CD4-positive, alpha-beta T cell treated with Interleukin-21 for 1 hour (primary cell): ENCODE data around the gene RABGAP1L.
"Not testable (repeated sequence)": the region's sequence is repeated elsewhere in the genome, so short reads cannot be mapped to it uniquely, and the experiment has no call there.

Experiments used
- DNase-seq: peaks from one replicate; pipeline ENCODE4 v3.0.0-alpha.2; 2020

Gene RABGAP1L

DNA sequence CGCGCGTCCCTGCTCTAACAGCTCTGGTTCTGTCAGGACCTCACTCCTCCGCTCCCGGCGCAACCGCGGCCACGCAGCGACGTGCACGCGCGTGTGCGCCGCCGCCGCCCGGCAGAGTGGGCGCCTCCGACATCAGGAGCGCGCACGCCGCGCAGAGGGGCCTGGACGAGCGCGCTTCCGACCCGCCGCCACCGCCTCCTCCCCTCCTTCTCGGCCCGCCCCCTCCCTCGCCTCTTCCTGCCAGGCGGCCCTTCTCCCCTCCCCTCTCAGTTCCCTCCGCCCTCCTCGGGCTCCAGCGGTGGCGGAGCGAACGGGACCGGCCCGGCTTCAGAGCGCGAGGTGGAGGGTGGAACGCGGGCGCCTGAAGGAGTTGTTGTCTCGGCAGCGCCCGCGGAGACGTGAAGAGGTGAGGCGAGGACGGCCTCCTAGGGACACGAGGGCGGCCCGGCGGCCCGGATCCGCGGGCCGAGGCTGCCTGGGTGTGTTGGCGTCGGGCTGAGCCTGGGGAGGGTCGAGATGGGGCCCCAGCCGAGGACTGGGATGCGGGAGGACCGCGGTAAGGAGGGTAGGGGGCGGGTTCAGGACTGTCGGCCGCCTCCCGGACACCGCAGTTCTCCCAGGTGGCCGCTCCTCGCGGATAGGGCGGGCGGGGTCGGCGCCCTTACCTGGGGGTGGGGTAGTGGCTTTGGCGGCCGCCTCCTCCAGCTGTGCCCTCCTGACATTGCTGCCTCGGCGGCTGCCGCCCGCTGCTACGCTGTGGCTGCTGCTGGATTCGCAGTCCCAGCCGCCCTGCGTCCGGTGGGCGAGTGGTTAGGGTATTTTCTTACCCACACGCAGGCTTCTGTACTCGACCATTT is at the start of gene RABGAP1L:
Gene RABGAP1L, plus strand, starts transcription at position 269 of the 857 bp plus-strand sequence.
- peak; percentile 94 for DNase-seq

DNA sequence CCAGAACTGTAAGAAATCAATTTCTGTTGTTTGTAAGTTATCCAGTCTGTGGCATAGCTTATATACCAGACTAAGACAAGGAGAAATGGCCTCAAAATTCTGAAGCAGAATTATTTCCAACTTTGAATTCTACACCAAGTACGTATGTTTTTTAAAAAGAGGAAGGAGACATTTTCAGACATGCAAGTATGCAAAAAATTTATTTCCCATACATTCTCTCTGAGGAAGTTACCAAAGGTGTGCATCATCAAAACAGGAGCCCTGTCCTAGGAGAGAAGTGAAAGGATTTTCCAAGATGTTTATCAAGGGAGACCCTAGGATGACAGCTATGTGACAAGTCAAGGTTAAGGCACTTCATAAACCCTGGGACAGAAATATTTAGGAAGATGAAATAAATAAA is 49.3 kb upstream of the RABGAP1L start:
- DNase-seq, result no peak

DNA sequence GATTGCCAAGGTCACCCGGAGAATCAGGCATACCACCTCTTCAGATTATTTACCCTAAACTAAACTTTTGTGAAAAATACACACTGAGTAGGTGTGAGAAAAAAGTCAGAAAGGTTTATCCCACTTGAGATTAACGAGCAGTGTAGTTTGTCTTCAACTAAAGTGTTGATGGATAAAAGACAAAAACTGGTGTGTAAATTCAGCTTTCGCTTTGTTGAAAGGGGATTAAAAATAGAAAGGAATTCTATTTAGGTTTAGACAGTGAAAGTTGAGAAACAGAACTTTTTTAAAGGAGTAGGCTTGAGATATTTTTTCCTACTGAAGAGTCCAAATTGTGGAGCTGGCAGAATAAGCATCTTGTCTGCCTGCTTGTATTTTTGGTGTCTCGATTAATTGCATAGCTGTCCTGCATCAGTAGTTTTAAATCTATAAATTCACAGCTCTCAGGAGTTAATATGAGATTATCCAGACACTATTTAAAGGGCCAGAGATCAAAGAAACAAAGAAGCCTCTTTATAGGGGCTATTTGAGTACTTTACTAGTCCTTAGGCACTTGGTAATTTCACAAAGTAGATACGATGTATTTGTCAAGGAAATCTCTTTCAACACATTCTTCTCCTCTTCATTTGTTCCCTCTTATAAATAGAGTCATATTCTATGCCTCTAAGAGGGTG is 46.7 kb upstream of the RABGAP1L start:
- DNase-seq, result no peak

DNA sequence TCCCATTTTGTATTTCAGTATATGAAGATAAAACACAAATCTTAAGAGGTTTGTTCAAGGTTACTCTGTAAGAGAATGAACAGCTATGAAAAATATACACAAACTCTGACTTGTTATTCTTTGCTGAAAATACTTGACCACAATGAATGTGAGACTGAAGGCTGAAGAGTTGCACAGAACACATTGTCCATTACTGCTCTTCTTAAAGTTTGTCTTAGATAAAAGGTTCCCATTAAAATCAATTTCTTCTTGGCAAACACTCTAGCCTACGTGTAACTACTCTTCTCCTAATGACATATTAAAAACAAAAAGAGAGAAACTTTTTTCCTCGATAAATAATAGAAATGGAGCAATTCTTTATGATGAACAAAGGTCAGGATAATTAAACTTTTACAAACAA is 45.2 kb upstream of the RABGAP1L start:
- DNase-seq, result no peak

DNA sequence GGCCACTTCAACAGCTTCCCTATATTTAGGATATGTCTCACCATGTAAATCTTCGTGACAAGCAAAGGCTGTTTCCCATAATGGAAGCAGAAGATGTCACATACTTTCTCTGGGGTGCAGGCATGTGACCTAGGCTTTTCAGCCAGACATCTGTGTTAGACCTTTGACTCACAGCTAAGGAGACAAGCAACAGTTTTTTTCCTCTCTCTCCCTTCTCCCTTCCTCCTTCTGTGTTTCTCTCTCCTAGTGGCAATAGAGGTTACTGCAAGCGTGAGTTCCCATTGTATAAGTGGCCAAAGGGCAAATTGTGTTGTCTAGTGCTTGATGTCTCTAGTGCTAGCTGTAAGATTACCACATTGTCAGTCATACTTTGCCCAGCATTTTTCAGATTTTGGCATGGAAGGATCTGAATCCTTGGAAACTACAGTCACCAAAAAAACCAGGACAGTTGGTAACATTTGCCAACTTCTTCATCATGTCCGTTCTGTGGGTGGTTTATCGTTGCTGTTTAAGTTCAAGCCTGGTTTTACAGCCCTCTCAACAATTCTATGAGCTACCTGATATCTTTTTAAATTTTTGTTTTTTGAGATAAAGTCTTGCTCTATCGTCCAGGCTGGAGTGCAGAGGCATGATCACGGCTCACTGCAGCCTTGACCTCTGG is 44.4 kb upstream of the RABGAP1L start:
- DNase-seq, result peak; percentile 55

DNA sequence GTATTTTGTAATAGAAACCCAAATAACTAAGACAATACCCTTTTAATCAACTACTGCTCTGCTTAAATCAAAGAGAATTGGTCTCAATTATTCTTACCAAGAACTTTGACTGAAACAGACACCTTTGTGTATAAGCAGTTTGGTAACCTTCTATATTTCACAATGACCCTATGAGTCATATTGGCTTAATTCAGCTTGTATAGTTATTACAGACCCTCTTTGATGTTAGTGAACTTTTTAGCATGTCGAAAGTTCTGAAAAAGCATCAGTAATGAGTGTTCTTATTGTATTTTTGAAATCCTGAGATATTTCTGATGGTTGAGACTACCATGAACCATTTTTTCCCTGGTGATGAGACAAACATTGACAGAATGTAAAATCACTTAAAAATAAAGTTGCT is 43.3 kb upstream of the RABGAP1L start:
- DNase-seq, result no peak

DNA sequence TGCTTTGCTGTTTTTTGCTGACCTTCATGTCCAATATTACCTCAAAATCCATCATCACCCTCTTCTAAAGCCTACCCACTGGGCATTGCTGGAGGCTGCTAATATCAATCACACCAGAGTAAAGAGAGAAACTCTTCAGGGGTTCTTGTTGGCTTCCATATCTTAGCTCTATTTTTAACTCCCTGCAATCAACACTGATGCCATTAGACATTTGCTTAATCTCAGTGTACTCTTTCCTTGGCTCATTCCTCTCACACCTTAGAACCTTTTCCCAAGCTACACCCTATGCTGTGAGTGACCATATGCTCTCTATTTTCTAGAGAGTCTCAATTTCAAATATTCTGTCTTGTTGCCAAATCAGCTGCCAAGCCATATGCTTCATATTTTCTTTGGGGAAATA is 40.6 kb upstream of the RABGAP1L start:
- no peak for DNase-seq

DNA sequence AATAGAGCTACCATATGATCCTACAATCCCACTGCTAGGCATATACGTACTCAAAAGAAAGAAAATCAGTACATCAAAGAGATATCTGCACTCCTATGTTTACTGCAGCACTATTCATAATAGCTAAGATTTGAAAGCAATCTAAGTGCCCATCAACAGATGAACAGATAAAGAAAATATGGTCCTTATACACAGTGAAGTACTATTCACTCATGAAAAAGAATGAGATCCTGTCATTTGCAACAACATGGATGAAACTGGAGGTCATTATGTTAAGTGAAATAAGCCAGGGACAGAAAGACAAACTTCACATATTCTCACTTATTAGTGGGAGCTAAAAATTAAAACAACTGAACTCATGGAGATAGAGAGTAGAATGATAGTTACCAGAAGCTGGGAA is 37.0 kb upstream of the RABGAP1L start:
- not testable (repeated sequence) for DNase-seq

DNA sequence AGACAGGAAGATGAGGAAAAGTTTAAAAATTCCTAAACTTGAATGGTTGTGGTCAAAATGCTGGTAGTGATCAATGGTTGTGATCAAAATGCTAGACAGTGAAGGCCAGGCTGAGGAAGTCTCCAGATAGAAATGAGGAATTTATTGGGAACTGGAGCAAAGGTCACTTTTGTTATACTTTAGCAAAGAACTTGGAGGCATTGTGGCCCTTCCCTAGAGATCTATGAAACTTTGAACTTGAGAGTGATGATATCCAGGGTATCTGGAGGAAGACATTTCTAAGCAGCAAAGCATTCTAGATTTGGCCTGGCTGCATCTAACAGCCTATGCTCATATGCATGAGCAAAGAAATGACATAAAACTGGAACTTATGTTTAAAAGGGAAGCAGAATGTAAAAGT is 35.5 kb upstream of the RABGAP1L start:
- DNase-seq, result no peak

DNA sequence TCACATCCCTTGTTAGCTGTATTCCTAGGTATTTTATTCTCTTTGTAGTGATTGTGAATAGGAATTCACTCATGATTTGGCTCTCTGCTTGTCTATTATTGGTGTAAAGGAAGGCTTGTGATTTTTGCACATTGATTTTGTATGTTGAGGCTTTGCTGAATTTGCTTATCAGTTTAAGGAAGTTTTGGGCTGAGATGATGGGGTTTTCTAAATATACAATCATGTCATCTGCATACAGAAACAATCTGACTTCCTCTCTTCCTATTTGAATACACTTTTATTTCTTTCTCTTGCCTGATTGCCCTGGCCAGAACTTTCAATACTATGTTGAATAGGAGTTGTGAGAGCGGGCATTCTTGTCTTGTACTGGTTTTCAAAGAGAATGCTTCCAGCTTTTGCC is 32.1 kb upstream of the RABGAP1L start:
- not testable (repeated sequence) for DNase-seq

DNA sequence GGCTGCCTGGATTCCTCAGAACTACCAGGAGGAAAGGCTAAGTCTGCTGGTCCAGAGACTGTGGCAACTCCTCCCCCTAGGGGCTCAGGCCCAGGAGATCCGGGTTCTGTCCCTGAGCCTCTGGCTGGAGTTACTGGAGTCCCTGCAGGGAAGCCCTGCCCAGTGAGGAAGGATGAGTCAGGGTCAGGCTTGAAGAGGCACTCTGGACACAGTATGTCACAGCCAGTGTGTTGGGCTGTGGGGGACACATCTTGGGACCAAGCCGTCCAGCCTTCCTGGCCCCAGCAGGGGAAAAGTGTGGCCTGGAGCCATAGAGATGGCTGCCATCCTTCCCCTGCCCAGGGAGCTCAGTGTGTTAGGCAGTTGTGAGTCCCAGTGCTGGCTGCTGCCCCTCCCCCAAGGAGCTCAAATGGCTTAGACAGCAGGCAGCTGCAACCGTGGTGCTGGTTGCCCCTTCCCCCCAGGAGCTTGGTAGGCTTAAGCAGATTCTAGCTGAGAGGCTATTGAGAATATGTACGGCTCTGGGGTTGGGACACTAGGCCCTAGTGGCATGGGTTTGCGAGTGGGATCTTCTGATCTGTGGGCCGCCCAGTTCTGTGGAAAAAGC is 28.2 kb upstream of the RABGAP1L start:
- DNase-seq, result no peak

DNA sequence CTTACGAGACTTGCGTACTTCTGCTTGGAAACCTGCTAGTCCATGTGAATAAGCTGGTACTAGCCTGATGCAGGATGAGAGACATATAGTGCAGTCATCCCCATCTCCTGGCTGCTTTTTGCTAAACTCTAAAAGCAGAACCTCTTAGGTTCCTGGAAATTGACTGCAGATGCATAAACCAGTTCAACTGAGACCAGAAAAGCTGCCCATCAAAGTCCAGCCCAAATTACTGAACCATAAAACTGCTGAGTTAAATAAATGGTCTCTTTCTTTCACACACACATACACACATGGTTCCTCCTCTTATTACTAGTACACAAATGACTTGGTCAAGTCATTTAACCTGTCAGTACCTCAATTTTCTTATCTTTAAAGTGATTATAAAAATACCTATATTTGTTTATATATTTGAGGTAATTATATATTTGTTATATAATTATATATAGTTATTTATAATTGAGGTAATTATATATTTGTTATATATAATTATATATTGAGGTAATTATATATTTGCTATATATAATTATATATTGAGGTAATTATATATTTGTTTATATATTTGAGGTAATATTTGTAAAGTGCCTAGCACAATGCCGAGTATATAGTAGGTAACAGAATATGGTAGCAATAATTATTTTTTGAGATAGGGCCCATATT is 25.2 kb upstream of the RABGAP1L start:
- DNase-seq, result no peak

DNA sequence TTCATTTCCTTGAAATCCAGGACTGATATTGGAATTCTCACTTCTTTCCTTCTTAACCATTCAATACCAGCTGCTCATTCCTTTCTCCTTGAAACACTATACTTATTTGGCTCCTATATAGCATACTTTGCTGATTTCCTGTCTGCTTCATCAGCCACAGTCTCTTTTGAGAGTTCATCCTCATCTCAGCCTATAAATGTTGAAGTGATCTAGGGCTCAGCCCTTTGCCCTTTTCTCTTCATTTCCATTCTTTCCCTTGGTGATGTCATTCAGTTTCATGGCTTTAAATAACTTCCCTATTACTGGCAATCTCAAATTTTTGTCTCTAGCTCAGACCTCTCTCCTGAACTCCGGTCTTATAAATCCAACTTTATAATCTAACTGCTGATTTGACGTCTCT is 24.1 kb upstream of the RABGAP1L start:
- DNase-seq, result no peak

DNA sequence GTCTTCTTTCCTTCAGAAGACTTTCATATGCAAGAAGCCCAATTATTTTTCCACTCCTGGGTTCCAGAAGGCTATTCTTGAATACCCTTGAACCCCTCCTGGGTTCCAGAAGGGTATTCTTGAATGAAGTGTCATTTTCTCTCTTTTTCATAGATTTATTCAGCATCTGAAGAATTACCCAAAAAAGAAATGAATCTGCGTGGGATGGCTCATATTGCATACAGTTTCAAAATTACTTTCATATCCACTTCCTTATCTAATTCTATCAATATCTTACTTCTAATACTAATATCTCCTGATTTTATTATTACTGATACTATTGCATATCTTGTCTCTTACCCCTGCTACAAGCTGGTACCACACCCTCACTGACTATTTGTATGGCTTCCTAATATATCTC is 22.6 kb upstream of the RABGAP1L start:
- DNase-seq, result no peak

DNA sequence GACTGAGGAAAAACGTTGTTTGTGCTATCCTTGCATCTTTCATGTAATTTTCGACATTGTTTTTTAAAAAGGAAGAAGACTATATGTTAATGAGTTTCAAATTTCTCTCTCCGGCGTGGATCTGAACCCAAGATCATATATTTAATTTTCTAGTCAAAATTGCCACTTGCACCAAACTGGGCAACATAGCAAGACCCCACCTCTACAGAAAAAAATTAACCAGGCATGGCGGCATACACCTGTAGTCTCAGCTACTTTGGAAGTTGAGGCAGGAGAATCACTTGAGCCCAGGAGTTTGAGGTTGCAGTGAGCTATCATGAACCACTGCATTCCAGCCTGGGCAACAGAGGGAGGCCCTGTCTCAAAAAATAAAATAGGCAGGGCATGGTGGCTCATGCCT is 16.5 kb upstream of the RABGAP1L start:
- DNase-seq, result no peak

DNA sequence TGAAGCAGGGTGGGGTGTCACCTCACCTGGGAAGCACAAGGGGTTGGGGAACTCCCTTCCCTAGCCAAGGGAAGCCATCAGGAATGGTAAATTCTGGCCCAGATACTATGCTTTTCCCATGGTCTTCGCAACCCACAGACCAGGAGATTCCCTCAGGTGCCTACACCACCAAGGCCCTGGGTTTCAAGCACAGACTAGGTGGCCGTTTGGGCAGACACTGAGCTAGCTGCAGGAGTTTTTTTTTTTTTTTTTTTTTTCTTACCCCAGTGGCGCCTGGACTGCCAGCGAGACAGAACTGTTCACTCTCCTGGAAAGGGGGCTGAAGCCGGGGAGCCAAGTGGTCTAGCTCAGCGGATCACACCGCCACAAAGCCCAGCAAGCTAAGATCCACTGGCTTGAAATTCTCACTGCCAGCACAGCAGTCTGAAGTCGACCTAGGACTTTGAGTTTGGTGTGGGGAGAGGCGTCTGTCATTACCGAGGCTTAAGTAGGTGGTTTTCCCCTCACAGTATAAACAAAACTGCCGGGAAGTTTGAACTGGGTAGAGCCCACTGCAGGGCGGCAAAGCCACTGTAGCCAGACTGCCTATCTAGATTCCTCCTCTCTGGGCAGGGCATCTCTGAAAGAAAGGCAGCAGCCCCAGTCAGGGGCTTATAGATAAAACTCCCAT is 15.5 kb upstream of the RABGAP1L start:
- not testable (repeated sequence) for DNase-seq

DNA sequence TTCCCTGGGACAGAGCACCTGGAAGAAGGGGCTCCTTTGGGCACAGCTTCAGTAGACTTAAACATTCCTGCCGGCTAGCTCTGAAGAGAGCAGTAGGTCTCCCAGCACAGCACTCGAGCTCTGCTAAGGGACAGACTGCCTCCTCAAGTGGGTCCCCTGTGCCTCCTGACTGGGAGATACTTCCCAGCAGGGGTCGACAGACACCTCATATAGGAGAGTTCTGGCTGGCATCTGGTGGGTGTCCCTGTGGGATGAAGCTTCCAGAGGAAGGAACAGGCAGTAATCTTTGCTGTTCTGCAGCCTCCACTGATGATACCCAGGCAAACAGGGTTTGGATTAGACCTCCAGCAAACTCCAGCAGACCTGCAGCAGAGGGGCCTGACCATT is 14.9 kb upstream of the RABGAP1L start:
- not testable (repeated sequence) for DNase-seq

DNA sequence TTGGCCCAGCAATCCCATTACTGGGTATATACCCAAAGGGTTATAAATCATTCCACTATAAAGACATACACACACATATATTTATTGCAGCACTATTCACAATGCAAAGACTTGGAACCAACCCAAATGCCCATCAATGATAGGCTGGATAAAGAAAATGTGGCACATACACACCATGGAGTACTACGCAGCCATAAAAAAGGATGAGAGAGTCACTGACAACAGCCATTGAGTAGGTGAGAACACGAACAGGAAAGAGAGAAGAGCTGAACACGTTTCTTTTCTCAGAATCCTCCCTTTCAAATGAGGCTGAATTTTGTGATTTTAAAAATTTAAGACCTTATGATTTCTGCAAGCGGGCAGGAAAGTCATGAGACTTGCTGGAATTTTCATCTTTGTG is 10.1 kb upstream of the RABGAP1L start:
- no peak for DNase-seq

DNA sequence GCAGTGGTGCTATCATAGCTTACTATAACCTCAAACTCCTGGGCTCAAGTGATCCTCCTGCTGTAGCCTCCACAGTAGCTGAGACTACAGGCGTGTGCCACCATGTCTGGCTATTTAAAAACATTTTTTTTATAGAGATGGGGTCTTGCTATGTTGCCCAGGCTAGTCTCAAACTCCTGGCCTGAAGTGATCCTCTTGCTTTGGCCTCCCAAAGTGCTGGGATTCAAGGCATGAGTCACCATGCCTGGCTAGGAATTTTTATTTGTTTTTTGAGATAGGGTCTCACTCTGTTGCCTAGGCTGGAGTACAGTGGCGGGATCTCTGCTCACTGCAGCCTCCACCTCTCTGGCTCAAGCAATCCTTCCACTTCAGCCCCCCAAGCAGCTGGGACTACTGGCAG is 8.8 kb upstream of the RABGAP1L start:
- DNase-seq, result no peak

DNA sequence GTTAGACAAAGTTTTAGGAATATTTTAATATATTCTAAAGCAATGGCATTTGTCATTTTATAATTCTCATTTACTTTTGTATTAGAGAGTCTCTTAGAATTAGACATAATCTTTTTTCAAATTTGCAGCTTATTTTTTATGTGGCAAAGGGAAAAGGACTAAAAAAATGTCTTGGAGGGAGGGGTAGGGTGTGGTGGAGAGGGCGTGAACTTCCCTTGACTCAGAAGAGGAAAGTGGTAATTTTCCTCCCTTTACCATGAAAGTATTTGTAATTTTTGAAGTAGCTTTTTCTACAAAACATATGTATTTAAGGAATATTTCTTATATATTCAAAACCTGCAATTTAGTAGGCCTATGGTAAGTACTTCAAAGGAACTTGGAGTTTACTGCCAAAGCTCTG is 6.9 kb upstream of the RABGAP1L start:
- DNase-seq, result no peak

DNA sequence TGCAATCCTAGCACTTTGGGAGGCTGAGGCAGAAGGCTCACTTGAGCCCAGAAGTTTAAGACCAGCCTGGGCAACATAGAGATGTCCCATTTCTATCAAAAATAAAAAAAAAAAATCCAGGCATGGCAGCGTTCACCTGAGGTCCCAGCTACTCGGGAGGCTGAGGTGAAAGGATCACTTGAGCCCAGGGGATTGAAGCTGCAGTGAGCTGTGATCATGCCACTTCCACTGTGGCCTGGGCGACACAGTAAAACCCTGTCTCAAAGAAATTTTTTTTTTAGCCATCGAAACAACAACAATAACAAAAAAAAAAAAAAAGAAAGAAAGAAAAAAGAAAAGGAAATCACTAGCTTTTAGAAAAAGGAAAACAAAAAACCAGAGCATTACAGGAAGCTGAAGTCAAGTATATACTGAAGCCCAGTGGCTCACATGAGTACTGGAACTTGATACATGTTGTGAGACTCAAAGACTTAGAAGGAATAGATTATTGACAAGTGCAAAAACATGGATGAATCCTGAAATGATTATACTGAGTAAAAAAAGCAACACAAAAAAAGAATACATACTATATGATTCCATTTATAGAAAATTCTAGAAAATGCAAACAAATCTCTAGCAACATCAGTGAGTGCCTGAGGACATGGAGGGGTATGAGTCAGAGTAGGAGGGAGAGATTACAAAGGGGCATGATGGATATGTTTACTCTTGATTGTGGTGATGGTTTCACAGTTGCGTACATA is 6.1 kb upstream of the RABGAP1L start:
- DNase-seq, result peak; percentile 29

DNA sequence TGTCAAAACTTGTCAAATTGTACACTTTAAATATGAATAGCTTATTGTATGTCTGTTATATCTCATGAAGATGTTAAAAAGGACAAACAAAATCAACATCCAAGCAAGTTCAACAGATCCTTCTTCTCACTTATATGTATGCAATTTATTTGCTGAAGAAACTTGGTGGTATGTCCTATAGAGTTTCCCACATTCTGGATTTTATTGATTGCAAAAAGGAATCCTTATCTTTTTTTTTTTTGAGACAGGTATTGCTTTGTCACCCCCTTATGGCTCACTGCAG is 5.6 kb upstream of the RABGAP1L start:
- DNase-seq, result no peak
